Measurements from ENCODE around the gene MRPL11. TPM values are rescaled to one million over a fixed set of nuclear protein-coding genes. Genes with fewer than 3 reads are reported as not detected.

The MRPL11 gene
- total and polyA plus RNA-seq, 2 of the 13 experiments (the other 11 are each of a cell fraction or from before 2014, with no cell fraction given): 72.9 to 176 TPM

DNA sequence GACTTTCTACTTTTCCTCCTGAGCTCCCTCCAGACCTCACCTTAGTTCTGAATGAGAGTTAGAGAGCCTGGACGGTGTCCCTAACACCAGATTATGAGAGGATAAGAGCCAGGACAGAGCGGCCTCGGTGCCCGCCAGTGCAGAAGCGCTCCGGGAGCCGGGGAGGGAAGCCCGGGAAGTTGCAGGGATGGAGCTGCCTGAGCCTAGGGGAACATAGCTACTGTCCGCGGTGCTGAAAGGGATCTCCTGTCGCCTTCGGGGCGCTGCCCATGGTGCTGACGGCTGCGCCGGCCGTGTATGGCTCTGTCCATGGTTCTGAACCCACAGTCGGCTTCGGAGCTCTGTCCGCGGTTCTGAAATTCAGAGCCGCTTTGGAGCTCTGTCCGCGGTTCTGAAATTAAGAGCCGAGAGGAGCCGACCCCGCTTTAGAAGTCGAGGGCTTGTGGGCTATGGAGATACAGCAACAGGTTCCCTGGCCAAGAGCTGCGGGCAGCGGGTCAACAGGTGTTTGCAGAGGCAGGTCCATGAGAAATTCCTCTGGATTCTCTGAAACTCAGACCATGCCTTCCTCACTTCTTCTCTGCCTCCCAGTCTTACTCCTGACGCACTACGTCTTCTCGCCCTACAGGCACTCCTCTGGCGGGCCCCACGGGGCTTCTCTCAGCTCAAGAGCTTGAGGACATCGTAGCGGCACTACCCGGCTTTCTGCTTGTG is 17.0 kb downstream of the MRPL11 start (continued):
- TF ChIP-seq, protein P1, sequence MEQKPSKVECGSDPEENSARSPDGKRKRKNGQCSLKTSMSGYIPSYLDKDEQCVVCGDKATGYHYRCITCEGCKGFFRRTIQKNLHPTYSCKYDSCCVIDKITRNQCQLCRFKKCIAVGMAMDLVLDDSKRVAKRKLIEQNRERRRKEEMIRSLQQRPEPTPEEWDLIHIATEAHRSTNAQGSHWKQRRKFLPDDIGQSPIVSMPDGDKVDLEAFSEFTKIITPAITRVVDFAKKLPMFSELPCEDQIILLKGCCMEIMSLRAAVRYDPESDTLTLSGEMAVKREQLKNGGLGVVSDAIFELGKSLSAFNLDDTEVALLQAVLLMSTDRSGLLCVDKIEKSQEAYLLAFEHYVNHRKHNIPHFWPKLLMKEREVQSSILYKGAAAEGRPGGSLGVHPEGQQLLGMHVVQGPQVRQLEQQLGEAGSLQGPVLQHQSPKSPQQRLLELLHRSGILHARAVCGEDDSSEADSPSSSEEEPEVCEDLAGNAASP (CRISPR knock-in tag; IDR thresholded peaks at IDR 0.05; ENCODE audit: borderline replicate concordance): peak; percentile 100
- TF ChIP-seq FOXA1 (IDR thresholded peaks at IDR 0.05): no peak
- peak; percentile 97 for TF ChIP-seq FOXA1 (CRISPR knock-in tag; IDR thresholded peaks at IDR 0.05)
- TF ChIP-seq, protein P2, sequence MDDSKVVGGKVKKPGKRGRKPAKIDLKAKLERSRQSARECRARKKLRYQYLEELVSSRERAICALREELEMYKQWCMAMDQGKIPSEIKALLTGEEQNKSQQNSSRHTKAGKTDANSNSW (CRISPR knock-in tag; IDR thresholded peaks at IDR 0.05; ENCODE audit: borderline replicate concordance): peak; percentile 100
- TF ChIP-seq ZNF30 (CRISPR knock-in tag; IDR thresholded peaks at IDR 0.05): peak; percentile 100
- TF ChIP-seq AHR (CRISPR knock-in tag; IDR thresholded peaks at IDR 0.05): peak; percentile 100
- peak; percentile 99 for TF ChIP-seq ZNF768 (CRISPR knock-in tag; IDR thresholded peaks at IDR 0.05)
- peak; percentile 100 for TF ChIP-seq SIN3A (IDR thresholded peaks at IDR 0.05; ENCODE audit: borderline replicate concordance, low read depth, low read length)
- TF ChIP-seq, protein P3, sequence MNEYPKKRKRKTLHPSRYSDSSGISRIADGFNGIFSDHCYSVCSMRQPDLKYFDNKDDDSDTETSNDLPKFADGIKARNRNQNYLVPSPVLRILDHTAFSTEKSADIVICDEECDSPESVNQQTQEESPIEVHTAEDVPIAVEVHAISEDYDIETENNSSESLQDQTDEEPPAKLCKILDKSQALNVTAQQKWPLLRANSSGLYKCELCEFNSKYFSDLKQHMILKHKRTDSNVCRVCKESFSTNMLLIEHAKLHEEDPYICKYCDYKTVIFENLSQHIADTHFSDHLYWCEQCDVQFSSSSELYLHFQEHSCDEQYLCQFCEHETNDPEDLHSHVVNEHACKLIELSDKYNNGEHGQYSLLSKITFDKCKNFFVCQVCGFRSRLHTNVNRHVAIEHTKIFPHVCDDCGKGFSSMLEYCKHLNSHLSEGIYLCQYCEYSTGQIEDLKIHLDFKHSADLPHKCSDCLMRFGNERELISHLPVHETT (CRISPR knock-in tag; conservative IDR thresholded peaks at IDR 0.05): peak; percentile 100
- TF ChIP-seq GPN1 (CRISPR knock-in tag; IDR thresholded peaks at IDR 0.05; ENCODE audit: borderline replicate concordance): peak; percentile 100
- TF ChIP-seq MAFF (IDR thresholded peaks at IDR 0.05; ENCODE audit: low read depth, low read length): no peak
- TF ChIP-seq, protein P4, sequence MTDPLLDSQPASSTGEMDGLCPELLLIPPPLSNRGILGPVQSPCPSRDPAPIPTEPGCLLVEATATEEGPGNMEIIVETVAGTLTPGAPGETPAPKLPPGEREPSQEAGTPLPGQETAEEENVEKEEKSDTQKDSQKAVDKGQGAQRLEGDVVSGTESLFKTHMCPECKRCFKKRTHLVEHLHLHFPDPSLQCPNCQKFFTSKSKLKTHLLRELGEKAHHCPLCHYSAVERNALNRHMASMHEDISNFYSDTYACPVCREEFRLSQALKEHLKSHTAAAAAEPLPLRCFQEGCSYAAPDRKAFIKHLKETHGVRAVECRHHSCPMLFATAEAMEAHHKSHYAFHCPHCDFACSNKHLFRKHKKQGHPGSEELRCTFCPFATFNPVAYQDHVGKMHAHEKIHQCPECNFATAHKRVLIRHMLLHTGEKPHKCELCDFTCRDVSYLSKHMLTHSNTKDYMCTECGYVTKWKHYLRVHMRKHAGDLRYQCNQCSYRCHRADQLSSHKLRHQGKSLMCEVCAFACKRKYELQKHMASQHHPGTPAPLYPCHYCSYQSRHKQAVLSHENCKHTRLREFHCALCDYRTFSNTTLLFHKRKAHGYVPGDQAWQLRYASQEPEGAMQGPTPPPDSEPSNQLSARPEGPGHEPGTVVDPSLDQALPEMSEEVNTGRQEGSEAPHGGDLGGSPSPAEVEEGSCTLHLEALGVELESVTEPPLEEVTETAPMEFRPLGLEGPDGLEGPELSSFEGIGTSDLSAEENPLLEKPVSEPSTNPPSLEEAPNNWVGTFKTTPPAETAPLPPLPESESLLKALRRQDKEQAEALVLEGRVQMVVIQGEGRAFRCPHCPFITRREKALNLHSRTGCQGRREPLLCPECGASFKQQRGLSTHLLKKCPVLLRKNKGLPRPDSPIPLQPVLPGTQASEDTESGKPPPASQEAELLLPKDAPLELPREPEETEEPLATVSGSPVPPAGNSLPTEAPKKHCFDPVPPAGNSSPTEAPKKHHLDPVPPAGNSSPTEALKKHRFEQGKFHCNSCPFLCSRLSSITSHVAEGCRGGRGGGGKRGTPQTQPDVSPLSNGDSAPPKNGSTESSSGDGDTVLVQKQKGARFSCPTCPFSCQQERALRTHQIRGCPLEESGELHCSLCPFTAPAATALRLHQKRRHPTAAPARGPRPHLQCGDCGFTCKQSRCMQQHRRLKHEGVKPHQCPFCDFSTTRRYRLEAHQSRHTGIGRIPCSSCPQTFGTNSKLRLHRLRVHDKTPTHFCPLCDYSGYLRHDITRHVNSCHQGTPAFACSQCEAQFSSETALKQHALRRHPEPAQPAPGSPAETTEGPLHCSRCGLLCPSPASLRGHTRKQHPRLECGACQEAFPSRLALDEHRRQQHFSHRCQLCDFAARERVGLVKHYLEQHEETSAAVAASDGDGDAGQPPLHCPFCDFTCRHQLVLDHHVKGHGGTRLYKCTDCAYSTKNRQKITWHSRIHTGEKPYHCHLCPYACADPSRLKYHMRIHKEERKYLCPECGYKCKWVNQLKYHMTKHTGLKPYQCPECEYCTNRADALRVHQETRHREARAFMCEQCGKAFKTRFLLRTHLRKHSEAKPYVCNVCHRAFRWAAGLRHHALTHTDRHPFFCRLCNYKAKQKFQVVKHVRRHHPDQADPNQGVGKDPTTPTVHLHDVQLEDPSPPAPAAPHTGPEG (CRISPR knock-in tag; IDR thresholded peaks at IDR 0.05): peak; percentile 100
- peak; percentile 100 for TF ChIP-seq HDAC2 (CRISPR knock-in tag; IDR thresholded peaks at IDR 0.05)
- TF ChIP-seq ZUFSP (CRISPR knock-in tag; IDR thresholded peaks at IDR 0.05; ENCODE audit: borderline replicate concordance): peak; percentile 100
- peak; percentile 100 for TF ChIP-seq ZFP90 (CRISPR knock-in tag; IDR thresholded peaks at IDR 0.05; ENCODE audit: borderline replicate concordance)
- TF ChIP-seq MTA3 (CRISPR knock-in tag; IDR thresholded peaks at IDR 0.05): peak; percentile 100
- TF ChIP-seq, protein P5, sequence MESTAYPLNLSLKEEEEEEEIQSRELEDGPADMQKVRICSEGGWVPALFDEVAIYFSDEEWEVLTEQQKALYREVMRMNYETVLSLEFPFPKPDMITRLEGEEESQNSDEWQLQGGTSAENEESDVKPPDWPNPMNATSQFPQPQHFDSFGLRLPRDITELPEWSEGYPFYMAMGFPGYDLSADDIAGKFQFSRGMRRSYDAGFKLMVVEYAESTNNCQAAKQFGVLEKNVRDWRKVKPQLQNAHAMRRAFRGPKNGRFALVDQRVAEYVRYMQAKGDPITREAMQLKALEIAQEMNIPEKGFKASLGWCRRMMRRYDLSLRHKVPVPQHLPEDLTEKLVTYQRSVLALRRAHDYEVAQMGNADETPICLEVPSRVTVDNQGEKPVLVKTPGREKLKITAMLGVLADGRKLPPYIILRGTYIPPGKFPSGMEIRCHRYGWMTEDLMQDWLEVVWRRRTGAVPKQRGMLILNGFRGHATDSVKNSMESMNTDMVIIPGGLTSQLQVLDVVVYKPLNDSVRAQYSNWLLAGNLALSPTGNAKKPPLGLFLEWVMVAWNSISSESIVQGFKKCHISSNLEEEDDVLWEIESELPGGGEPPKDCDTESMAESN (CRISPR knock-in tag; conservative IDR thresholded peaks at IDR 0.05): peak; percentile 100

All from HepG2 (cell line).